Fibroblast of mammary gland (primary cell): ENCODE results near the gene ESPL1.

Source experiments
- DNase-seq: peaks from one replicate; pipeline ENCODE4 v3.0.0-alpha.2; 2010; ENCODE audit warnings: low read depth
- H3K4me3 ChIP-seq: 2 replicates; pipeline ENCODE4 v1.5.1; 2011; ENCODE audit warnings: low read depth, mild to moderate bottlenecking, low read length, moderate library complexity; ENCODE audit not compliant: control insufficient read depth
- TF ChIP-seq, protein P1 (sequence below): conservative IDR thresholded peaks from 2 replicates; pipeline ENCODE4 v1.5.1; 2011; ENCODE audit warnings: low read depth, low read length, inconsistent platforms; ENCODE audit not compliant: control insufficient read depth, insufficient read depth

ESPL1 gene

DNA sequence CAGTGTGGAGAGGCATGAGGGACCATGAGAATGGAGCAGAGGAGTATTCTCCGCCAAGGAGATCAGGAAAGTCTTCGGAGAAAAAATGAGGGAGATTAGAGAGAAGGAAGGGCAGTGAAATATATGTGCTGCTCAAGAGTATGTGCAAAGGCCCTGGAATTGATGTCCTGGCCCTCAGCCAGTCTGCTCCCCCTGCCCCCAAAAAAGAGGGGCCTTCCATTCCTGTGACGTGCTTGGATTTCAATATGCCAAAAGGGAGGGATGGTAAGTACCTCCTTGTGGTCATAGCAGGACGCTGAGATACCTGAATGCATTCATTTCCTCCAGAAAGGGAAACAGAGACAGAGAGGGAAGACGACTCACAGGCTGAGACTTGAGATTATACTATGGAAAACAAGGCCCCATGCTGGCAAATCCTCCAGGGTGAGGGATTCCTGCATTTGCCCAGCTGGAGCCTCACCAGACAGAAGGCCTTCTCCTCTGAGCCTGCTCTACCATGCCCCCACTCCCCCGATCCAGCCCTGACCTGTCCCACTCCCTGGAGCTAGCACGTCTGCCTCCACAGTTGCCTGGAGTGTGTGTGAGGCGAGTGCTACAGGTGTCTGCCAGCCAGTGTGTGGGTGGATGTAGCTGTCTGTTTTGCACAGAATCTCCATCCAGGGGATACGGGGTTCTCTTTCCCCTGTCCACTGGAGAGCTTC lies 32.2 kb upstream of the ESPL1 start:
- TF ChIP-seq, protein P1, sequence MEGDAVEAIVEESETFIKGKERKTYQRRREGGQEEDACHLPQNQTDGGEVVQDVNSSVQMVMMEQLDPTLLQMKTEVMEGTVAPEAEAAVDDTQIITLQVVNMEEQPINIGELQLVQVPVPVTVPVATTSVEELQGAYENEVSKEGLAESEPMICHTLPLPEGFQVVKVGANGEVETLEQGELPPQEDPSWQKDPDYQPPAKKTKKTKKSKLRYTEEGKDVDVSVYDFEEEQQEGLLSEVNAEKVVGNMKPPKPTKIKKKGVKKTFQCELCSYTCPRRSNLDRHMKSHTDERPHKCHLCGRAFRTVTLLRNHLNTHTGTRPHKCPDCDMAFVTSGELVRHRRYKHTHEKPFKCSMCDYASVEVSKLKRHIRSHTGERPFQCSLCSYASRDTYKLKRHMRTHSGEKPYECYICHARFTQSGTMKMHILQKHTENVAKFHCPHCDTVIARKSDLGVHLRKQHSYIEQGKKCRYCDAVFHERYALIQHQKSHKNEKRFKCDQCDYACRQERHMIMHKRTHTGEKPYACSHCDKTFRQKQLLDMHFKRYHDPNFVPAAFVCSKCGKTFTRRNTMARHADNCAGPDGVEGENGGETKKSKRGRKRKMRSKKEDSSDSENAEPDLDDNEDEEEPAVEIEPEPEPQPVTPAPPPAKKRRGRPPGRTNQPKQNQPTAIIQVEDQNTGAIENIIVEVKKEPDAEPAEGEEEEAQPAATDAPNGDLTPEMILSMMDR: no peak
- no peak overlapping the region for H3K4me3 ChIP-seq
- DNase-seq: no peak

DNA sequence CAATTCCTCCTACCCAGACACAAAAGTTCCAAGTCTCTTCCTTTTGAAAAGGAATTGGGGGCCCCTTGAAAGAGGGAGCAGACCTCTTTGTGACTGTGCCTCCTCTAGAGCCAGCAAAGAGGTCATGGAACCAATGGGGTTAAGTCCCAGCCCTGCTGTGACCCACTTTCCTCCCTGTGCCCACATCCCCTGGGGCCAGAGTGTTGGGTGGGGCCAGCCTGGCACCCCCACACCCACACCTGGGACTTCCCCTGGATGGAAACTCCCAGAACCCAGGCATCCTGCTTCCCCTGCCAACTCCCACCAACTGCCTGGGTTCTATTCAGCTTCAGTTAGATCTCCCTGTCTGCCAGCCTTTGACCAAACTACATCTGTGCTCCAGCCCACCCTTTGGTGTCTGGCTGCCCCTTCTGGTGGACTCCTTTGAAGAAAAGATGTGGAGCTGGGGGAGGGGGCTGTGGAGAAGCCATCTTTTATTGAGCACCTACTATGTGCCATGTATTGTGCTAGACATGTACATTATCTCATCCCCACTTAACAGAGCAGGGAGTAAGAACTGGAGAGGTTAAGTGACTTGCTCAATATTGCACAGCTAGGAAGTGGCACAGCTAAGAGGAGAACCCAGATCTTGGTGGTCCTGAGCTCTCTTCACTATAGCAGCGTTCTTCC lies 31.5 kb upstream of the ESPL1 start:
- H3K4me3 ChIP-seq: no peak overlapping the region
- DNase-seq: no peak
- TF ChIP-seq, protein P1: no peak

DNA sequence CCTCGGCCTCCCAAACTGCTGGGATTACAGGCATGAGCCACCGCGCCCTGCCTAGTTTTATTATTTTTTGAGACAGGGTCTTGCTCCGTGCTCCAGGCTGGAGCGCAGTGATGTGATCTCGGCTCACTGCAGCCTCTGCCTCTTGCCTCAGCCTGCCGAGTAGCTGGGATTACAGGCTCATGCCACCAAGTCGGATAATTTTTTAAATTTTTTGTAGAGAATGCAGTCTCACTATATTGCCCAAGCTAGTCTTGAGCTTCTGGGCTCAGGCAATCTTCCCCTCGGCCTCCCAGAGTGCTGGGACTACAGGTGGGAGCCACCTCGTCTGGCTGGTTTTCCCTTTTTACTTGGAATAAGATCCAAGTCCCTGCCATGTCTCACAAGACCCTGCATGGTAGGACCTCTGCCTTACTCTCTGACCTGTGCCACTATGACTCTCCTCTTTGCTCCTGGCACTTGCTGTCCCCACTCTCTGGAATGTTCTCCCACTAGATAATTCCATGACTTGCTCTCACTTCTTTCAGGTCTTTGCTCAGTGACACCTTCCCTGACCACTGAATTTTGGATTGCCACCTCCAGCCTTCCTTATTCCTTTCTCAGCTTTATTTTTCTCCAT lies 28.3 kb upstream of the ESPL1 start:
- no peak for DNase-seq
- H3K4me3 ChIP-seq: no peak overlapping the region
- TF ChIP-seq, protein P1: no peak

DNA sequence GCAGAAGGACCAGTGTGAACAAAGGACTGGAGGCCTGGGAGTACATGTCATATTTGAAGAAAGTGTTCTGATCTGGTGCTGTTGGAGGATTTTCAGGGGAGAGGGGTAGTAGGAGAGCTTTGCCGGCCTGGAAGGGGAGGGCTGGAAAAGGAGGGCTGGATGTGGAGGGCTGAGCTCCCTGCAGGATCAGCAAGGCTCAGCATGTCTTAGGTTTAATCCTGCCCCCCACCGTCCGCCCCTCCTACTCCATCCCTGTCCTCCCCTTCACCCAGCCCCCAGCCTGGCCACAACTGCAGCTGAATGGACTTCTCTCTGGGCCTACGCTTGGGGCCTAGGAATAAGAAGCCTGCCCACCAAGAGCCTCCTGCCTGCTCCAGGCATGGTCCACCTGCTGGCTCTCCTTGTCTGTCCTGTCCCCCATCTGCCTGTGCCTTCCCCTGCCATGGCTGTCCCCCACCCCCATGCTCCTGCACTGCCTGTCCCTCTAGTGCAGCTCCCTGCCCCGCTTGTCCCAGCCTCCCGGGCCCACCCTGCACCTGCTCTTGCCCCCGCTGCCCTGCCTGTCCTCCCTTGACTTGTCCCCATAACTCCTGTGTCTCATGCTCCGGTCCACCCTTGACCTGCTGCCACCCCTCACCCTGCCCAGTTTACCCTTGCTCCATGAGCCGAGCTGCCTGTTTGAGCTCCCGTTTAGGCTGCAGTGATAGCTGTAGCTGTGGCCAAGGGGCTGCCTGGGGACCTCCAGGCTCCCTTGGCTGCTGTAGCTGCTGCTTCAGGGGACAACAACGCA lies 26.3 kb upstream of the ESPL1 start:
- DNase-seq: no peak
- no peak overlapping the region for H3K4me3 ChIP-seq
- TF ChIP-seq, protein P1: no peak

DNA sequence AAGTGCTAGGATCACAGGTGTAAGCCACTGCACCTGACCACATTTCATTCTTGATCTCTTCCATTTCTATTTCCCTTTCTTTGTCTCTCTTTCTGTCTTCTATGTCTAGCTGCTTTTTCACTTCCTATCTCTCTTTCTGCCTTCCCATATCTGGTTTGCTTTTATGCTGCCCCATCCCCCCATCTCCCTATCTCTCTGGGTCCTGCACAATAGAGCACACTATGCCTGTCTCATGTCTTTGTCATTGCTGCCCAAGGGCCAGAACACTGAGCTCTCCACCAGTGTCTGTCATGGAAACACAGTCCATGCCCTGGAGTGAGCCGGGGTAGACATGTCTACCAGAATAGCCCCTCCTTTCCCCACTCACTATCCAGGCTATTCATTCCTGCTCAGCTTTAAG lies 23.8 kb upstream of the ESPL1 start:
- H3K4me3 ChIP-seq: no peak overlapping the region
- TF ChIP-seq, protein P1: no peak
- DNase-seq: no peak

DNA sequence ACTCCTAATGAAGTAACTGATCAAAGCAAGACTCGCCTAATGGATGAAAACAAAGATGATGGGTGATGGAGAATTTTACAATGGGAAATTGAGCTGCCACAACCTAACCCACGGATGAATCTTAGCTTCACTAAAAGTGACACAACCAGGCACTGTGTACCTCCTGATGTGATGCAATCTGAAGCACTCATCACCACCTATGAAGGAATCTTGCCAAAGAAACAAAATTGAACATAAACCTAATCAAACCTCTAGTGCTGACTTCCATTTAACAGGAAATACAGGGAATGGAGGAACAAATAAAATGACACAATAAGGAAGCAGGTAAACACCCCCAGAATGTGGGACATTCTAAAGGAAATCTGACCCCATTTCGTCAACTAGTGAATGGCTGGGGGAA lies 22.8 kb upstream of the ESPL1 start:
- no peak for DNase-seq
- H3K4me3 ChIP-seq: no peak overlapping the region
- TF ChIP-seq, protein P1: no peak
